Superior temporal gyrus (tissue), 1 donor: ENCODE measurements around the gene ERF.
"Not testable (repeated sequence)": the region's sequence is repeated elsewhere in the genome, so short reads cannot be mapped to it uniquely, and the experiment has no call there.

Experiments used
- DNase-seq: peaks from one replicate; pipeline ENCODE4 v3.0.0-alpha.2; 2016; ENCODE audit errors: extremely low spot score

Gene ERF

DNA sequence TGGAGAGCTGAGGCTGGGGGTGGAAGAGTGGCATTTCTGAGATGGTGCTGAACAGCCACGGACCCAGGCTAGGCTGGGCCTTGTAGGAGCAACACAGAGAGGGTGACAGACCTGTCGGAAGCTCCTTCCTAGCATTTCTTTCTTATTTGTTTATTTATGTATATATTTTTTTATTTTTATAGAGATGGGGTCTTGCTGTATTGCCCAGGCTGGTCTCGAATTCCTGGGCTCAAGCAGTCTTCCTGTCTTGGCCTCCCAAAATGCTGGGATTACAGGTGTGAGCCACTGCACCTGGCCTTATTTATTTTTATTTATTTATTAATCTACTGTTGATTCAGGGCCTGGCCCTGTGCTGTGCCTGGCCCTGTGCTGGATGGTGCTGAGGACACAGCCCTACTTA, 20.6 kb upstream of the ERF start:
- DNase-seq = no peak

DNA sequence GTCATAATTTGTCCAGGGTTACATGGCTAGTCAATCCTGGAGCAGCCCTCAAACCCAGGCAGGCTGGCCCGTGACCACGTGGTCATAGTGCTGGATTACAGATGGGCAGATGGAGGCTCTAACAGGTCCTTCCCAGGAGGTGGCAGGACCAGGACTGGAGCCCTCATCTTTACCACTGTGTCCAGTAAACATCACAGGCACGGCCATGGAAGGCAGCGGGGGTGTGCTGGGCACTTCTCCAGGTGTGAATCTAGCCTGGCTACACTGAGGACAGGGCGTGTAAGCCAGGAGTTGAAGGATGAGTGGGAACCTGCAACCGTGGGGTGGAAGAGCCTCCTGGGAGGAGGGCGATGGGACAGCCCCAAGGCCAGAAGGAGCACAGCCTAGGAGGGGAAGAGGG, 20.2 kb upstream of the ERF start:
- DNase-seq = no peak

DNA sequence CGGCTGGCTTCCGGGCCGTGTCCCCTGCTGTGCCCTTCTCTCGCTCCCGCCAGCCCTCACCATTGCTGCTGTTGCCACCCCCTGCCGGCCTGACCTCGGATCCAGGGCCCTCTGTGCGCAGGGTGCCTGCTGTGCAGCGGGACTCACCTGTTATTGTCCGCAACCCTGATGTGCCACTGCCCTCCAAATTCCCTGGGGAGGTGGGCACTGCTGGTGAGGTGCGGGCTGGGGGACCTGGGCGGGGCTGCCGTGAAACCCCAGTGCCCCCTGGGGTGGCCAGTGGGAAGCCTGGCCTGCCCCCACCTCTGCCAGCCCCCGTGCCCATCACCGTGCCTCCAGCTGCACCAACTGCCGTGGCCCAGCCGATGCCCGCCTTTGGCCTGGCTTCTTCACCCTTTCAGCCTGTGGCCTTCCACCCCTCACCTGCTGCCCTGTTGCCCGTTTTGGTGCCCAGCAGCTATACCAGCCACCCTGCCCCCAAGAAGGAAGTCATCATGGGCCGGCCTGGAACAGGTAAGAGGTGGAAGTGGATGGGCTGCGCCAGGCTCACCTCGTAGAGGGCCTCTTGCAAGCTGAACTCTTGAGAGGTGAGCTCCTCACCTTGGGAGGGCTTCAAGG, 19.2 kb upstream of the ERF start:
- no peak for DNase-seq

DNA sequence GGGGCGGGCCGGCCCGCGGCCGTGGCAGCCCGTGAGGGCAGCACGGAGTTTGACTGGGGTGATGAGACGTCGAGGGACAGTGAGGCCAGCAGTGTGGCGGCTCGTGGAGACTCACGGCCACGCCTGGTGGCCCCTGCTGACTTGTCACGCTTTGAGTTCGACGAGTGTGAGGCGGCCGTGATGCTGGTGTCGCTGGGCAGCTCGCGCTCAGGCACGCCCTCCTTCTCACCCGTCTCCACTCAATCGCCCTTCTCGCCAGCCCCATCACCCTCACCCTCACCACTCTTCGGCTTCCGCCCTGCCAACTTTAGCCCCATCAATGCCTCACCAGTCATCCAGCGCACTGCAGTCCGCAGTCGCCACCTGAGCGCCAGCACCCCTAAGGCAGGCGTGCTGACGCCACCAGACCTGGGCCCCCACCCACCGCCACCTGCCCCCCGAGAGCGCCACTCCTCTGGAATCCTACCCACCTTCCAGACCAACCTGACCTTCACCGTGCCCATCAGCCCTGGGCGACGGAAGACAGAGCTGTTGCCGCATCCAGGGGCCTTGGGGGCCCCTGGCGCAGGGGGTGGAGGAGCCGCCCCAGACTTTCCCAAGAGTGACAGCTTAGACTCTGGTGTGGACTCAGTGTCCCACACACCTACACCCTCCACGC, 18.6 kb upstream of the ERF start:
- no peak for DNase-seq

DNA sequence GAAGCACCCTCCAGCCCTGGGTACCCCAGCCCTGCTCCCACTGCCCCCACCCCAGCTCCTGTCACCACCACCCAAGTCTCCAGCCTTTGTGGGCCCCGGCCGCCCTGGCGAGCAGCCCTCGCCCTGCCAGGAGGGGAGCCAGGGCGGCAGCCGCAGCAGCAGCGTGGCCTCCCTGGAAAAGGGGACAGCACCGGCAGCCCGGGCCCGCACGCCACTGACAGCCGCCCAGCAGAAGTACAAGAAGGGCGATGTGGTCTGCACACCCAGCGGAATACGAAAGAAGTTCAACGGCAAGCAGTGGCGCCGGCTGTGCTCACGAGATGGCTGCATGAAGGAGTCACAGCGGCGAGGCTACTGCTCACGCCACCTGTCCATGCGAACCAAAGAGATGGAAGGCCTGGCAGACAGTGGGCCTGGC, 18.1 kb upstream of the ERF start:
- DNase-seq = no peak

DNA sequence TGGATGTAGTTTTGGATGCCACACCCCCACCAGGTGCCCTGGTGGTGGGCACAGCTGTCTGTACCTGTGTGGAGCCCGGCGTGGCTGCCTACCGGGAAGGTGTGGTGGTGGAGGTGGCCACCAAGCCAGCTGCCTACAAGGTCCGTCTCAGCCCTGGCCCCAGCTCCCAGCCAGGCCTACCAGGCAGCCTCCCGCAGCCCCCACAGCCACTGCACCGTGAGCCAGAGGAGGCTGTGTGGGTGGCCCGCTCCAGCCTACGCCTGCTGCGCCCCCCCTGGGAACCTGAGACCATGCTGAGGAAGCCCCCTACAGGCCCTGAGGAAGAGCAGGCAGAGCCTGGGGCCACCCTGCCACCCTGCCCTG, 17.6 kb upstream of the ERF start:
- no peak for DNase-seq

DNA sequence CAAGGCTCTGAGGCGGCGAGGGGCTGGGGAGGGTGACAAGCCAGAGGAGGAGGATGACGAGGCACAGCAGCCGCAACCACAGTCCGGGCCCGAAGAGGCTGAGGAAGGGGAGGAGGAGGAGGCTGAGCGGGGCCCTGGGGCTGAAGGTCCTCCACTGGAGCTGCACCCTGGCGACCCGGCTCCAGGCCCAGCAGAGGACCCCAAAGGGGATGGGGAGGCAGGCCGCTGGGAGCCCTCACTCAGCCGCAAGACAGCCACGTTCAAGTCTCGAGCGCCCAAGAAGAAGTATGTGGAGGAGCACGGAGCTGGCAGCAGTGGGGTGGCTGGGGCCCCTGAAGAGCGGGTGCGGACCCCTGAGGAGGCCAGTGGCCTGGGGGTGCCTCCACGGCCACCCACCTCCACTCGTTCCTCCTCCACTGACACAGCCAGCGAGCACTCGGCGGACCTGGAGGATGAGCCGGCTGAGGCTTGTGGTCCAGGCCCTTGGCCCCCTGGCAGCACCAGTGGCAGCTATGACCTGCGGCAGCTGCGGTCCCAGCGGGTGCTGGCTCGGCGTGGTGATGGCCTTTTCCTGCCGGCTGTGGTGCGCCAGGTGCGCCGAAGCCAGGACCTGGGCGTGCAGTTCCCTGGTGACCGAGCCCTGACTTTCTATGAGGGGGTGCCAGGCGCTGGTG, 17.1 kb upstream of the ERF start:
- no peak for DNase-seq

DNA sequence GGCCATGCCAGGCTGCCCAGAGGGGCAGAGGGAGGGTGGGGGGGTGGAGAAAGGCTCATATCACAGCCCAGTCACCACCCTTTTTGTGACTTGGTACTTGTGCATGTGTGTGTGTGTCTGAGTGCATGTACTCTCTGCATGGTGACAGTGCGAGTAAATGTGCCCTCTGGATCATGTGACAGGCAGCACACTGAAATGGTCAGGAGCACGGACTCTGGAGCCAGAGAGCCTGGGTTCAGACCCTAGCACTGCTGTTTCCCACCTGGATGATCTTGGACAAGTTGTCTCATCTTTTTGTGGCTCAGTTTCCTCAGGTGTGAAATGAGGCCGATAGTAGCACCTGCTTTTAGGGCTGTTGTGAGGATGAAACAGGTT, 16.1 kb upstream of the ERF start:
- no peak for DNase-seq

DNA sequence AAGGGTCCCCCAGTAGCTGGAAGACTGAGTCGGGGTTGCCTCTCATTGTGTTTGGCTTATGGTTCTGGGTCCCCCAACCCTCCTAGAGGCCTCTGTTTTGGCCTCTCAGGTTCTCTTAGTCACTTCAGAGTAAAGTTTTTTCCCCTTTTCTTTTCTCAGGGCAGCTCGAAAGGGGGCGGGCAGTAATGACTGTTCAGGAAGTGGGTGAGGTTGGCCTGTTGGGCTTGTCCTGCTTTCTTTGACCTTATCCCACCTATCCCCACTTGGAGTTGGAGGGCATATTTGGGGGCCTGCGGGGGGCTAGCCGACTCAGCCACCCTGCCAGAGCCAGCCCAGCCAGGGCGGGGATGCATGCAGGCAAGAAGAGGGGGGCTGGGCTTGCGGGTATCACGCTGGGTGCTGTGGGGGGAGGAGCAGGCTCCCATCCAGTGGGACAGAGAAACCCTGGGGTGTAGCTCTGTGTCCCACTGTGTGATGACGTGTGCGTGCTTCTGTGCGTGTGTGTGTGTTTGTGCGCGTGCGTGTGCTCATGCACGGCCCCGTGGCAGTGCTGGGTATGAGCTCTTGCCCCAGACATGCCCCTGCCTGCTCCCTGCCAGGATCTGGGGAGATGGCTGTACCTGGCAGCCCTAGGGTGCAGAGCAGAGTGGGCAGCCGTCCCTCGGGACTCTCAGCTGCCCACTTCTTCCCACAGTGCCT, 15.6 kb upstream of the ERF start:
- peak; percentile 65 for DNase-seq

DNA sequence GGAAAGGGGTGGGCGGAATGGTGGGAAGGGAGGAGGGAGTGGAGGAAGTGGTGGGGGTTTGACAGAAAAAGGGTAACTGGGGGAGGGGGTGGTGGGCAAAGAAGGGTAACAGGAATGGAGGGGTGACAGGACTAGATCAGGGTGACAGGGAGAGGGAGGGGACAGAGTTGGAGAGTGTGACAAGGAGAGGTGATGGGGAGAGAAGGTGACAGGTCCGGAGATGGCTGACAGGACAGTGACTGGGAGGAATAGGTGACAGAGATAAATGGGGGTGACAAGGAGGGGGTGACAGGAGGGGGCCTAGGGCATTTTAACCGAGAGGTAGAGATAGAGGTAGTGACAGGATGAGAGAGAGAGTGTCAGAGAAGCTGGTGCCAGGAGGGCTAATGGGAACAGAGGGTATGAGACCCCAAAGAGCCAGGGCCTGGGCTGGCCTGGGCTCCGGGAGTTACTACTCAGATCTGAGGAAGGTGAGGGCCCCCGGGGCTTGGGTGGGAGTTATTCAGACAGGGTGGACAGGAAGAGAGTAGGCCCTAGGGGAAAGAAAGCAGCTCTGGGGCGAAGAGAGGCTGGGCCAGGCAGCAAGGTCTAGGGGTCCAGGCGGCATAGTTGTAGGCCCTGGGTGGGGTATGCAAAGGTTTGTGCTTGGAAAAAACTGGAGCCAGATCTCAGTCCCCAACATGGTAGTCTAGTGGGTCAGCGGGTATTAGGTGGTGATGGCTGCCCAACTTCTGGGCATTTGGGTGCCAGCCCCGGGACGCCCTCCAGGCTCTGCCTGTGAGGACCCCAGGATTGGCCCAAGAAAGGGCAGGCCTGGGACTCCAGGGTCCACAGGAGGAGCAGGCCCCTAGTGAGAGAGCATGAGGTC, 14.8 kb upstream of the ERF start:
- no peak for DNase-seq

DNA sequence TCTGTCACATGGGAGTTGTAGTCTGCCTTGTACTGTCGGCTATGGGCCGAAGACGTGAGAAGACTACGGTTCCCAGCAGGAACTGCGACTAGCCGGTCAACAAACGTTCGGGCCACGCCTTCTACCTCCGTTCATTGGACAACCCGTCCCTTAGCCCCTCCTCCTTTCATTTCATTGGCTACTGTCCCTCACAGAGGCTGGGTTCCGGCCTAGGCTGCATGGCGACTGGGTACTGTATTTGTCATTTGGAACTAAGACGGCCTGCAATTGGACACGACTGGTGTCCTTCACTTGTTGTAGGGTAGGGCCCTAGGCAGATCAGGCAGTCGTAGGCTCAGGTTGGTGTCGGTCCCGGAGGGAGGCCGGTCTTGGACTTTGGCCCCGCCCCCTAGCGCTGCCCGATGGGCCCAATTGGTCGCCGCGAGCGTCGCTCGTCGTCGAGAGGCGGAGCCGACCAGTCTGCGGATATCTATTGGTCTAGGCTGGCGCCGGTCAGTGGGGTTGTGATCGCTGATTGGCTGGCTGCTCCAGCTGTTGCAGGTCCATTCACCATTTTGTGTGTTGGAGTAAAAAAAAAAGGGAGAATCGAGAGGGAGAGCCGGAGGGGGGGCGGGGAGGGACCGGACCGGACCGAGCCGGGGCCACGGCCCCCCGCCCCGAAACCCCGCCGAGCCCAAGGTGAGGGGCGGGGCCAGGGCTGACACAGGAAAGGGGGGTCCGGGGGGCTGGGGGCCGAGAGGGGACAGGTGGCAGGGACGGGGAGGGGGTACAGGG, 14.0 kb upstream of the ERF start, which contains the start of gene CIC:
Gene CIC, plus strand, starts transcription at position 549 of the 774 bp plus-strand sequence. CDS start 2,532 bp downstream, outside the sequence.
- peak; percentile 100 for DNase-seq

DNA sequence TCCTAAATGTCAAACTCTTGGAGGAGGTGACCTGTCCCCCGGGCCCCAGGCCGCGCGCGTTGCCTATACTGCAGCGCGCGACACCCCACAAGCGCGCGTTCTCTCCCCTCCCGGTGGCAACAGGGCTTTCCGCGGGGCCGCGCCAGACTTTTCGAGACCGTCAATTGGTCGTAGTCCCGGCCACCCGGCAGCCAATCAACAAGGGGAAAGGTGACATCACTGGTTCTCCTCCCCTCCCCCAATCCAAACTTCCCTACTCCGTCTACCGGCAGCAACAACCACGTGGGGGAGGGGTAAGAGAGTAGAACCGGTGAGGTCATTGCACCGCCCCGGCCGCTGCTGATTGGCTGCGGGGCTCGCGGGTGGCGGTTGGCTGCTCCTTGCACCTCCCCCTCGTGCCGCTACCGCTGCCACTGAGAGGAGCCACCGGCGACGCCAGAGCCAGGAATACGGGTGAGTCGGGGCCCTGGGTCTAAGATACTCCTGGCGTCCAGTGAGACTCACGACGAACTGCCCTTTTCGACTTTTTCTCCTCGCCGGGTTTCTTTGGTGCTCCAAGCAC, 13.3 kb upstream of the ERF start:
- DNase-seq = peak; percentile 100

DNA sequence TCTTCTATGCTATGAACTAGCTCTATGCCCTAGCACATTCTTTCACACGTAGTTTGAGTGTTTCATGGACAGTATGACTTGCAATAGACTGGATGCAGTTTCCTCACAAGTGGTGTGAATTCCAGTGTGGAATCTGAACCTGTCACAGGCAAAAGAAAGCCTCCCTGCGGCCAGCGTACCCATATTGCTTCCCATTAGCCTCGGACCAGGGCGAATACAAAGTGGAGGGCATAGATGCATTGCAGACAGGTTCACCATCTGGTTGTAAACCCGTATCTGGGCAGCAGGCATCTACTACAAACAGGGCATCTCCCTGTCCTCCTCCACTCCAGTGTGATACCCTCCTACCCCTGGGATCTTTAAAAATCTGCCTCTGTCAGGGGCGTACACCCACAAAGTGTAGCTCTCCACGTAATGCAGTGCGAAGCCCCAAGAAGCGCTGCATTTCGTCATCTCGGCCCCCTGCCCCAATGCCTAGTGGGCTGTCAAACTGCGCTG, 12.8 kb upstream of the ERF start:
- DNase-seq = no peak

DNA sequence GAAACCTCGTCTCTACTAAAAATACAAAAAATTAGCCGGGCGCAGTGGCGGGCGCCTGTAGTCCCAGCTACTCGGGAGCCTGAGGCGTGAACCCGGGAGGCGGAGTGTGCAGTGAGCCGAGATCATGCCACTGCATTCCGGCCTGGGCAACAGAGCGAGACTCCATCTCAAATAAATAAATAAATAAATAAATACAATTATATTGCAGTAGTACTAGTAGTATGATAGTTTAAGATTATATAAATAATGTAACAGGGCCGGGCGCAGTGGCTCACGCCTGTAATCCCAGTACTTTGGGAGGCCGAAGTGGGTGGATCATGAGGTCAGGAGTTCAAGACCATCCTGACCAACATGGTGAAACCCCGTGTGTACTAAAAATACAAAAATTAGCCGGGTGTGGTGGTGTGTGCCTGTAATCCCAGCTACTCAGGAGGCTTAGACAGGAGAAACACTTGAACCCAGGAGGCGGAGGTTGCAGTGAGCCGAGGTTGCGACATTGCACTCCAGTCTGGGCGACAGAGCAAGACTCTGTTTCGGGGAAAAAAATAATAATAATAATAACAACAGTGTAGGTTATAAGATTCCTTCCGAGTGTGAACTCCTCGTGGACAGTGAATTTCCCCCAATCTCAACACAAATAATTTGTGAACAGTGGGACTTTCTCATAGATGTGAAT, 12.1 kb upstream of the ERF start:
- DNase-seq = not testable (repeated sequence)

DNA sequence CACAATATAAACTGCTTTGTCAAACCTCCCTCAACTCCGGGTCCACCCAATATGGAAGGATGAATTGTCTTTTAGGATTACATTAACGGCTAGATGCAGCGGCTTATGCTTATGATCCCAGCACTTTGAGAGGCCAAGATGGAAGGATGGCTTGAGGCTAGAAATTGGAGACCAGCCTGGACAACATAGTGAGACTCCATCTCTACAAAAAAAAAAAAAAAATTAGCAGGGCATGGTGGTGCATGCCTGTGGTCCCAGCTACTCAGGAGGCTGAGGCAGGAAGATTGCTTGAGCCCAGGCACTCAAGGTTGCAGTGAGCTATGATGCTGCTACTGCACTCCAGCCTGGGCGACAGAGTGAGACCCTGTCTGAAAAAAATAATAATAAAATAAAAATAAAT, 11.2 kb upstream of the ERF start:
- peak; percentile 3 for DNase-seq

DNA sequence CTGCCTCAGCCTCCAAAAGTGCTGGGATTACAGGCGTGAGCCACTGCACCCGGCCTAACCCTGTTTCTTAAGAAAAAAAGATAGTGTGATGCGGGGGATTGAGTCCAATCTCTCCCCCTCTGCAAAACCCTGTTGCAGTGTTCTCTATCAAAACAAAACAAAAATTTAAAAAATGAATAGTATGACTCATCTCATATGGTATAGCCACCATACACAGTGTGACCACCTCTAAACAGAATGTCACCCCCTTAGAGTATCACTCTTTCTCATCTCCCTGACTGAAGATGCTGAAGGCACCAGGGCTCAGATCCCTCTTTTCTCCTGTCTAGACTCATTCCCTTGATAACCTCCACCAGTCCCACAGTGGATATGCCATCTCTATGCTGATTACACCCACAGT, 6.8 kb upstream of the ERF start:
- DNase-seq = no peak

DNA sequence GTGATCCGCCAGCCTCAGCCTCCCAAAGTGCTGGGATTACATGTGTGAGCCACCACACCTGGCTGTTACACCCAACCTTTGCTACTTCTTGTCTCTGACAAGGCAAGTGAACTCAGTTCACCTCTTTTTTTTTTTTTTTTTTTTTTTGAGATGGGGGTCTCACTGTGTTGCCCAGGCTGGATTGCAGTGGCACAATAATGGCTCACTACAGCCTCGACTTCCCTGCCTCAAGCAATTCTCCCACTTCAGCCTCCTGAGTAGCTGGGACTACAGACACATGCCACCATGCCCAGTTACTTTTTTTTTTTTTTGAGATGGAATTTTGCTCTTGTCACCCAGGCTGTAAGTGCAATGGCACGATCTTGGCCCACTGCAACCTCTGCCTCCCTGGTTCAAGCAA, 2.9 kb upstream of the ERF start:
- DNase-seq = not testable (repeated sequence)

DNA sequence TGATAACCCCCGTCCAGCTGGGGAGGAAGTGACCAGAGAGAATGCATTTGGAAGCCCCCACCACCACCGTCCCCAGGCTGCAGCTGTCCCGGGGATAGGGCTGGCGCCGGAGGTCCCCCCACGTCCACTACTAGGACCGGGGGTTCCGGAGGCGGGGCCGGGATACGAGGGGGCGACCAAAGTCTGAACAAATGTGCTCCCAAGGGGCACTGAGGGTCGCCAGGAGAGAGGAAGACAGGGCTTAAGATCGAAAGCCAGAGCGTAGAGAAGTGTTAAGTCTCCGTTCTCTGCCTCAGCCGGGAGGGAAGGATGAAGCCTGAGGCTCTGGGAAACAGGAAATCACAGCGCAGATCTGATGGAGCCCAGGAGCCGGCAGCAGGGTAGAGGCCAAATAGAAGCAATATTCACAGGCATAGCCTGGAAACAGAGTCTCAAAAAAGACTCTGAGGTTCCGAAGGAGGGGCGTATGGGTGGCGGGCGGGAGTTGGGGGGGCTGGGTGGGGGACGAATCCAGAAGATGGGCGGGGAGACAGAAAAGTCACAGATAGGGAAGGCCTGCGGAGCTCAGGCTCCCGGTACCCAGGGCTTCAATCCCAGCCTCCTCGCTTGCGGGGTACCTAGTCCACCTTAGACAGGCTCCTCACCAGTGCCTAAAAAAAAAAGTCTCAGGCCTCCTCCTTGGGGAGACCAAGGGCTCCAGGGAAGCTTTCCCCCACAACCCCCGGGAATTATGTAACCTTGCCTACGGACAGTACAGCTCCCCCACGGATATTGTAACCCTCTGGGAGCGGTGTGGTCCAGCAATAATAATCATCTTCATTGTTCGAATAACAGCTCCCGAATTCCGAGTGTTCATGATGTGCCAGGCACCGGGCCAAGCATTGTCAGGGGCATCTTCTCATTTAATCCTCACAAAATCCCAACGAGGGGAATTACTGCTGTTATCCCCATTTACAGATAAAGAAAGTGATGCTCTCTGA, 1.1 kb upstream of the ERF start:
- peak; percentile 80 for DNase-seq
